Hypothalamus (tissue), 51 donors: Measurements from ENCODE around the gene ZEB2.
"Not testable (repeated sequence)": the region's sequence is repeated elsewhere in the genome, so short reads cannot be mapped to it uniquely, and the experiment has no call there.

Experiments
- DNase-seq, 51 donors: peaks; one replicate each; lab custom pipeline; 2025; lab: John Stamatoyannopoulos, UW

The ZEB2 gene

GRCh38 chr2:144364247-144364646 lies 155.7 kb downstream of the ZEB2 start:
- DNase-seq: not testable (repeated sequence)

DNA sequence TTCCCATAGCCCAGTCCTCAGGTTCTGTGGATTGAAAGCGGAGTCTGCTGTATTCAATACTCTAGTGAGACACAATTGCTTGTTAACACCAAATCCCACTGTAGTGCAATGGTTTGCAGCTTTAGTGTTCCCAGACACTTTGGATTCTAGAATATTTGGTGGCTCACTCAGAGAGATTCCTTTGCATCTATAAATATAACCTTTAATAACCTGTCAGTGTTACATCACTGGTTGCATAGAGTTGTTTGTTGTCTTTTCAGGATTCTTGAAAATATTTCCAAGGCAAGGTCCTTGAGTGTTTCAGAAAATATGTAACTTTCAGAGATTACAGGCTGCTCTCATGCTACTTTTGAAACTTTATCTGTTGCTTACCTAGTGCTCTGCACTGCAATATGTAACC lies 157.5 kb downstream of the ZEB2 start:
- DNase-seq: no peak

- DNase-seq: no peak
Measured at GRCh38 chr2:144361742-144362141, 158.2 kb downstream of the ZEB2 start.

DNA sequence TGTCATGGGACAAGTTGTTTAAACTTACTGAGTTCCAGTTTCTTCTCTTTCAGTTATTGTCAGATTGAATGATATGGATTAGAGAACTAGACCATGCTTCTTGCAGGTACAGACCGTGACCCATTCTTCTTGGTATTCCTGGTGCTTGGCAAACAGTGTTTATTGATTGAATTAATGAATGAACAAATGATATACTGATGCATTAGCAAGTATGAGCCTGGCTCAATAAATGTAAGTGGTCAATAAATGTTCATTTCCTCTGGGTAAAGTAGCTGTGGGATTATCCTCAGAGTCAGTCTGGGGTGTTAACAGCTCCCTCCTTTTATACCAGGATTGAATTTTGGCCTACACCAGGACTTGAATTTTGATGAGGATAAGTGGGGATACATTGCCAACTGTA lies 160.2 kb downstream of the ZEB2 start:
- DNase-seq: no peak

DNA sequence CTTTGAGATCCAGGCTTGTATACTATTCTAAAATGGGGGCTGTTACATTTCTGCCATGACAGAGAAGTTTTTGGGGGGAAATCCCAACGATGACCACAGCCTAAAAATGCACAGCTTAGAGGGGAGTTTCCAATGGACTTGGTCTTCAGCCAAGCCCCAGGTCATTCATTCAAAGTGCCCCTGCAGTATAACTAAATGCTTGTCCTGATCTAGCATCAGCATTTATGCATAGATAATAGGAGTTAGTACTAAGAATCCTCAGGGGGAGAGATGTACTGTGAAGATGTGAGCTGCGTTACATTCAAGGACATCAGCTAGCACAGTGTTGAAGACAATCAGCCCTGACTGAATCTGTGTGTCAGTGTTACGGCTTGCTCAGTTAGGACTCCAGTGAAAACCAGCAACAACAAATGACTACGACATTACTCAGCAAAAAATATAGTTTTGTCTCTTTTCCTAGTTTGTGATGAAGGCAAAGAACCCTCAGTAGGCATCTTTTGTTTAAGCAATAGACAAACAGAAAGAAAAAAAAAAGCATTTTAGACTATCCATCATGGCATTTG lies 160.9 kb downstream of the ZEB2 start:
- DNase-seq: no peak

GRCh38 chr2:144358374-144358964 lies 161.4 kb downstream of the ZEB2 start:
- no peak for DNase-seq

GRCh38 chr2:144357623-144358373 lies 162.1 kb downstream of the ZEB2 start:
- DNase-seq: no peak

GRCh38 chr2:144356402-144356801 lies 163.5 kb downstream of the ZEB2 start:
- no peak for DNase-seq

GRCh38 chr2:144354953-144355352 lies 165.0 kb downstream of the ZEB2 start:
- no peak for DNase-seq

GRCh38 chr2:144351687-144352086 lies 168.2 kb downstream of the ZEB2 start:
- no peak for DNase-seq

GRCh38 chr2:144350151-144350802 lies 169.6 kb downstream of the ZEB2 start:
- DNase-seq: no peak

DNA sequence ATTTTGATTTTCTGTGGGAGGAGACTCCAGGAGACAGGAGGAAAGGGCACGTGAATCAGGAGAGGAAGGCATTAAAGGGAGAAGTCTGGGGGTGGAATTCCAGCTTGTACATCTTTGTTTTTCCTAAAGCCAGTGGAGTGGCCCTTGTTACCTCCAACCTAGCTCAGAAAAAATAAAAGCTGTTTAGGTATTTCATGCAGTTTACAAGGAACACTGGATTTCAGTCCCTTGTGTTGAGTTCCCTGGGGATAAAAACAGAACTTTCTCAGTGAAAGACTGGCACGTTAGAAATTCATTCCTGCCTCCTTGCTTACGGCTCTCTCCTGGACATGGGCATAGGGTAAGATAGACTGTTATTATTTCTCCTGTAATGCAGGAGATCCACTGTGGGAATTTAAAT lies 170.2 kb downstream of the ZEB2 start:
- no peak for DNase-seq

GRCh38 chr2:144348846-144349245 lies 171.1 kb downstream of the ZEB2 start:
- DNase-seq: no peak

DNA sequence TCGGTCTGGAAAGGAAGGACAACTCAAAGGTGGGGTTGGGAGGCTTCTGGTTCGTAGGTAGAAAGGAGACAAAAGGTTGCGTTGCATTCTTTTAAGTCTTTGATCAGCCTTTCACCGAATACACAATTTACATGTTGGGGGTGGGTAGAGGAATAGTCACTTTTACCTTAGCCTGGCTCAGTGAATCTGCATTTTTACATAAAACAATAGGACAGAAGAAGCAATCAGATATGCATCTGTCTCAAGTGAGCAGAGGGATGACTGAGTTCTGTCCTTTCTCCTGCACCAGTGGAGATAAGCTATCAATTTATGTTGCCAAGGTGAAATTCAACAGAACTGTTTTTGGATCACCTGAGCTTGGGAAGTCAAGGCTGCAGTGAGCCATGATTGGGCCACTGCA lies 173.7 kb downstream of the ZEB2 start:
- DNase-seq: no peak

- DNase-seq: no peak
Measured at GRCh38 chr2:144343145-144343544, 176.8 kb downstream of the ZEB2 start.

DNA sequence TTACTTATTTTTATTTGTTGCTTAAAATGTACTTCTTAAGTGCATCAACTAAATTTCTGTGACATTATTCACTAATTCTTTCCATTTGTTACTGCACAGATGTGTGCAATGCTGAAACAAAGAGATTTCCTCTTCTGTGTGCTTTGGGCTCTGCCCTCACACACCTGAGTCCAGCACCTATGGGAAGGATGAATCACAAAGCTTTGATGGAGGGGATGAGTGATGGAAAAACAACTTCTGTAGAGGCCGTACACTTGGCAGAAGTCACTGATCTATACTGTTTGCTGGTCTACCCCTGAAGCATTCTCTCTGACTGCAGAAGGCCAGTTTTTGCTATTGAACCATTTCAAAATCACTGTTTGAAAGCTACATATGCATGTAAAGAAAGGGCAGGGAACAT lies 178.4 kb downstream of the ZEB2 start:
- DNase-seq: no peak

DNA sequence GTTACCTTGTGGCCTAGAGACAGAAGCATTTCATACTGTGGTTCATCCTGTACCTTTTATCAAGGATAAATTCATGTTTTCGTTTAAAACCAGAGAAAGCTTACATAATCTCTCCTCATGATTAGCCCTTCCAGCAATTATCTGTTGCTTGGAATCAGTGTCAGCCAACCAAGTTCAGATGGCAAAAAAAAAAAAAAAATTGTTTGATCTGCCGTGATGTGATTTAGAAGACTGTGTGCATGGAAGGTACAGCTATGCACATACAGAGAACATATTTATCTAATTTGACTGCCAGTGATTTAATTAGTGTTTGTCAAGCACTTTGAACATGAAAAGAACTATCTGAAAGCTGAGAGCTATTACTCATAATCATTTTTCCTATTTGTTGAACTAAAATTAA lies 180.9 kb downstream of the ZEB2 start:
- DNase-seq: peak in 1 of 51 donors; percentile 6

GRCh38 chr2:144334551-144334950 lies 185.4 kb downstream of the ZEB2 start:
- no peak for DNase-seq
